Fibroblast of pulmonary artery (primary cell): ENCODE data around the gene NPAT.

Source experiments
- DNase-seq: peaks from one replicate; pipeline ENCODE4 v3.0.0-alpha.2; 2010; ENCODE audit warnings: low read depth
- H3K4me3 ChIP-seq: replicated peaks from 2 replicates; pipeline ENCODE4 v1.5.1; 2011; ENCODE audit warnings: low read depth, mild to moderate bottlenecking, control low read depth, low read length, moderate library complexity
- CTCF ChIP-seq: IDR thresholded peaks from 2 replicates; pipeline ENCODE4 v1.5.1; 2011; ENCODE audit warnings: mild to moderate bottlenecking, control low read depth, low read length, inconsistent platforms; ENCODE audit errors: missing control alignments

NPAT gene

GRCh38 chr11:108210441-108210840 is 12.0 kb downstream of the NPAT start:
- DNase-seq: no peak
- TF ChIP-seq CTCF: no peak
- no peak overlapping the region for H3K4me3 ChIP-seq

- no peak for TF ChIP-seq CTCF
- no peak overlapping the region for H3K4me3 ChIP-seq
- no peak for DNase-seq
Observed at GRCh38 chr11:108207683-108208060, 14.8 kb downstream of the NPAT start.

GRCh38 chr11:108206969-108207682 is 15.3 kb downstream of the NPAT start:
- no peak for TF ChIP-seq CTCF
- no peak overlapping the region for H3K4me3 ChIP-seq
- DNase-seq: no peak

GRCh38 chr11:108206171-108206570 is 16.3 kb downstream of the NPAT start:
- TF ChIP-seq CTCF: no peak
- no peak for DNase-seq
- no peak overlapping the region for H3K4me3 ChIP-seq

- no peak overlapping the region for H3K4me3 ChIP-seq
- TF ChIP-seq CTCF: no peak
- no peak for DNase-seq
Observed at GRCh38 chr11:108204929-108205499, 17.4 kb downstream of the NPAT start.

- no peak for DNase-seq
- no peak overlapping the region for H3K4me3 ChIP-seq
- no peak for TF ChIP-seq CTCF
Observed at GRCh38 chr11:108204376-108204775, 18.1 kb downstream of the NPAT start.

- DNase-seq: no peak
- TF ChIP-seq CTCF: no peak
- H3K4me3 ChIP-seq: no peak overlapping the region
Observed at GRCh38 chr11:108203075-108203474, 19.4 kb downstream of the NPAT start.
